SK-N-SH treated with all-trans-retinoic acid at 6 μM for 48 hours (cell line): ENCODE measurements around the gene CD19.
"Not testable (repeated sequence)": the region's sequence is repeated elsewhere in the genome, so short reads cannot be mapped to it uniquely, and the experiment has no call there.

Experiments
- ATAC-seq: fragments of 200-7000 bp; cut with Tn5 transposase; 3 replicates; pipeline ENCODE4 v1.9.1; 2020; ENCODE audit warnings: mild to moderate bottlenecking, moderate library complexity
- BACH2 ChIP-seq: fragments of 250-450 bp; sonication (Bioruptor Pico); IDR thresholded peaks from 2 replicates; pipeline ENCODE4 v1.9.0; 2021; ENCODE audit warnings: mild to moderate bottlenecking, borderline replicate concordance
- CREB5 ChIP-seq: fragments of 250-450 bp; sonication (Bioruptor Pico); IDR thresholded peaks from 2 replicates; pipeline ENCODE4 v1.5.1; 2020; ENCODE audit warnings: low read depth, mild to moderate bottlenecking, moderate library complexity
- CSDC2 ChIP-seq: fragments of 250-450 bp; sonication (Bioruptor Pico); IDR thresholded peaks from 2 replicates; pipeline ENCODE4 v1.5.0; 2020; ENCODE audit warnings: mild to moderate bottlenecking, moderate library complexity
- CSRNP3 ChIP-seq: fragments of 250-450 bp; sonication (Bioruptor Pico); IDR thresholded peaks from 2 replicates; pipeline ENCODE4 v1.5.1; 2021; ENCODE audit warnings: mild to moderate bottlenecking, moderate library complexity
- ESRRG ChIP-seq: fragments of 250-450 bp; sonication (Bioruptor Pico); IDR thresholded peaks from 2 replicates; pipeline ENCODE4 v1.6.1; 2021; ENCODE audit warnings: mild to moderate bottlenecking
- GLIS3 ChIP-seq: fragments of 250-450 bp; sonication (Bioruptor Pico); IDR thresholded peaks from 2 replicates; pipeline ENCODE4 v1.5.0; 2020; ENCODE audit warnings: mild to moderate bottlenecking, moderate library complexity
- ISL1 ChIP-seq: fragments of 250-450 bp; sonication (Bioruptor Pico); IDR thresholded peaks from 2 replicates; pipeline ENCODE4 v2.1.2; 2022; ENCODE audit warnings: mild to moderate bottlenecking, moderate library complexity
- OSR1 ChIP-seq: fragments of 250-450 bp; sonication (Bioruptor Pico); IDR thresholded peaks from 2 replicates; pipeline ENCODE4 v1.8.0; 2022; ENCODE audit warnings: moderate library complexity, mild to moderate bottlenecking, inconsistent platforms
- PPARA ChIP-seq: fragments of 250-450 bp; sonication (Bioruptor Pico); IDR thresholded peaks from 2 replicates; pipeline ENCODE4 v1.5.0; 2020; ENCODE audit warnings: mild to moderate bottlenecking, borderline replicate concordance
- RARB ChIP-seq: fragments of 250-450 bp; sonication (Bioruptor Pico); IDR thresholded peaks from 2 replicates; pipeline ENCODE4 v1.8.0; 2021; ENCODE audit warnings: mild to moderate bottlenecking, moderate library complexity
- SNAI2 ChIP-seq: fragments of 250-450 bp; sonication (Bioruptor Pico); IDR thresholded peaks from 2 replicates; pipeline ENCODE4 v1.5.0; 2020; ENCODE audit warnings: mild to moderate bottlenecking, moderate library complexity
- TCF4 ChIP-seq: fragments of 250-450 bp; sonication (Bioruptor Pico); IDR thresholded peaks from 2 replicates; pipeline ENCODE4 v1.8.0; 2021; ENCODE audit warnings: mild to moderate bottlenecking, moderate library complexity, borderline replicate concordance
- TOX ChIP-seq: fragments of 250-450 bp; sonication (Bioruptor Pico); IDR thresholded peaks from 2 replicates; pipeline ENCODE4 v1.8.0; 2021; ENCODE audit warnings: mild to moderate bottlenecking, moderate library complexity, borderline replicate concordance
- ZC3H10 ChIP-seq: fragments of 250-450 bp; sonication (Bioruptor Pico); IDR thresholded peaks from 2 replicates; pipeline ENCODE4 v1.5.1; 2021; ENCODE audit warnings: mild to moderate bottlenecking, moderate library complexity
- ZFP3 ChIP-seq: fragments of 250-450 bp; sonication (Bioruptor Pico); IDR thresholded peaks from 2 replicates; pipeline ENCODE4 v1.5.0; 2020; ENCODE audit warnings: mild to moderate bottlenecking, moderate library complexity
- ZFP30 ChIP-seq: fragments of 450-650 bp; formaldehyde crosslinking; IDR thresholded peaks from 2 replicates; pipeline ENCODE4 v1.5.0; 2022; ENCODE audit warnings: mild to moderate bottlenecking, moderate library complexity
- ZNF565 ChIP-seq: fragments of 450-650 bp; formaldehyde crosslinking; conservative IDR thresholded peaks from 2 replicates; pipeline ENCODE4 v1.5.0; 2020; ENCODE audit warnings: low read depth, mild to moderate bottlenecking, moderate library complexity
- ZNF8 ChIP-seq: fragments of 450-650 bp; formaldehyde crosslinking; IDR thresholded peaks from 2 replicates; pipeline ENCODE4 v1.5.0; 2020; ENCODE audit warnings: mild to moderate bottlenecking, moderate library complexity
- TF ChIP-seq, protein P1 (sequence below): fragments of 250-450 bp; sonication (Bioruptor Pico); IDR thresholded peaks from 2 replicates; pipeline ENCODE4 v1.5.0; 2020; ENCODE audit warnings: mild to moderate bottlenecking, moderate library complexity

CD19 gene

GRCh38 chr16:28967156-28967555, 35.4 kb downstream of the CD19 start:
- TF ChIP-seq CREB5 (CRISPR knock-in tag) (no peak), CSRNP3 (no peak), RARB (CRISPR knock-in tag) (no peak)
- ATAC-seq: no peak

GRCh38 chr16:28969696-28970095, 37.9 kb downstream of the CD19 start:
- ATAC-seq: not testable (repeated sequence)

GRCh38 chr16:28974007-28974436, 42.3 kb downstream of the CD19 start:
- peak; percentile 80 for ATAC-seq
- TF ChIP-seq ZFP3 (CRISPR knock-in tag) (no peak), TOX (CRISPR knock-in tag) (no peak)
- TF ChIP-seq, all 23 proteins: peak for 0

DNA sequence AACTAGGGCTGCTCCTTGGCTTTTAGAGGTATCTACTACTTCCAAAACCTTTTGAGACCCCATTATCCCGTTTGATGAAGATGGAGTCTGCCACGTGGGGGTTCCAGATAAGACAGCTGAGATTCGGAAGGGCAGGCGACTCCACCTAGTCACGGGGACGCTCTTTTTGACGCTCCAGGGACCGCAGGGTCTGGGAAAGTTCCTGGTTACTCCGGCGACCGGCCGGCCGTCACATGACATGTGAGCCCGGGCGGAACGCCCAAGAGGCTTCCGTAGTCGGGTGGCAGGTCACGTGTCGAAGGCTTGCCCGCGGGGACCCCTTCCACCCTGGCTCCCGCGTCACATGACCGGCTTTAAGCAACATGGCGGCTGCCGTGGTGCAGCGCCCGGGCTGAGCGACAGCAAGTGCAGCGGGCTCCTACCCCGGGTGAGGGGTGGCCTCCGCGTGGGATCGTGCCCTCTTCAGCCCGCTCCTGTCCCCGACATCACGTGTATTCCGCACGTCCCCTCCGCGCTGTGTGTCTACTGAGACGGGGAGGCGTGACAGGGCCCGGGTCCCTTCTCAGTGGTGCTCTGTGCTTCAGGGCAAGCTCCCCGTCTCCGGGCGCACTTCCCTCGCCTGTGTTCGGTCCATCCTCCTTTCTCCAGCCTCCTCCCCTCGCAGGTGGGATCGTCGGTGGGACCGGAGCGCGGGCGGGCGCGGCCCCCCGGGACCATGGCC, 42.8 kb downstream of the CD19 start, which contains the start of gene SPNS1:
Gene SPNS1, plus strand, starts transcription at position 342 of the 721 bp plus-strand sequence. Its CDS starts 374 bp downstream, at position 716.
- ATAC-seq: peak; percentile 93

GRCh38 chr16:28975158-28975599, 43.4 kb downstream of the CD19 start:
- ATAC-seq: peak; percentile 37
- TF ChIP-seq ISL1 (CRISPR knock-in tag) (no peak), BACH2 (CRISPR knock-in tag) (no peak), ZC3H10 (CRISPR knock-in tag) (no peak), ZNF565 (no peak), ZFP3 (CRISPR knock-in tag) (no peak), ESRRG (CRISPR knock-in tag) (no peak), GLIS3 (CRISPR knock-in tag) (no peak), TCF4 (CRISPR knock-in tag) (no peak), PPARA (no peak), CSDC2 (CRISPR knock-in tag) (no peak), ZFP30 (CRISPR knock-in tag) (no peak)
- TF ChIP-seq, protein P1, sequence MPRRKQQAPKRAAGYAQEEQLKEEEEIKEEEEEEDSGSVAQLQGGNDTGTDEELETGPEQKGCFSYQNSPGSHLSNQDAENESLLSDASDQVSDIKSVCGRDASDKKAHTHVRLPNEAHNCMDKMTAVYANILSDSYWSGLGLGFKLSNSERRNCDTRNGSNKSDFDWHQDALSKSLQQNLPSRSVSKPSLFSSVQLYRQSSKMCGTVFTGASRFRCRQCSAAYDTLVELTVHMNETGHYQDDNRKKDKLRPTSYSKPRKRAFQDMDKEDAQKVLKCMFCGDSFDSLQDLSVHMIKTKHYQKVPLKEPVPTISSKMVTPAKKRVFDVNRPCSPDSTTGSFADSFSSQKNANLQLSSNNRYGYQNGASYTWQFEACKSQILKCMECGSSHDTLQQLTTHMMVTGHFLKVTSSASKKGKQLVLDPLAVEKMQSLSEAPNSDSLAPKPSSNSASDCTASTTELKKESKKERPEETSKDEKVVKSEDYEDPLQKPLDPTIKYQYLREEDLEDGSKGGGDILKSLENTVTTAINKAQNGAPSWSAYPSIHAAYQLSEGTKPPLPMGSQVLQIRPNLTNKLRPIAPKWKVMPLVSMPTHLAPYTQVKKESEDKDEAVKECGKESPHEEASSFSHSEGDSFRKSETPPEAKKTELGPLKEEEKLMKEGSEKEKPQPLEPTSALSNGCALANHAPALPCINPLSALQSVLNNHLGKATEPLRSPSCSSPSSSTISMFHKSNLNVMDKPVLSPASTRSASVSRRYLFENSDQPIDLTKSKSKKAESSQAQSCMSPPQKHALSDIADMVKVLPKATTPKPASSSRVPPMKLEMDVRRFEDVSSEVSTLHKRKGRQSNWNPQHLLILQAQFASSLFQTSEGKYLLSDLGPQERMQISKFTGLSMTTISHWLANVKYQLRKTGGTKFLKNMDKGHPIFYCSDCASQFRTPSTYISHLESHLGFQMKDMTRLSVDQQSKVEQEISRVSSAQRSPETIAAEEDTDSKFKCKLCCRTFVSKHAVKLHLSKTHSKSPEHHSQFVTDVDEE (CRISPR knock-in tag): no peak

More for the DNA sequence above, 42.8 kb downstream of the CD19 start, which contains the start of gene SPNS1:
- TF ChIP-seq OSR1: no peak
- TF ChIP-seq ZNF8 (CRISPR knock-in tag): no peak
- TF ChIP-seq ESRRG (CRISPR knock-in tag): no peak
- no peak for TF ChIP-seq TOX (CRISPR knock-in tag)
- TF ChIP-seq ISL1 (CRISPR knock-in tag): no peak
- 0 out of 2 replicates have a peak, but pooled peaks have one; percentile 19 for TF ChIP-seq ZFP3 (CRISPR knock-in tag)
- TF ChIP-seq, protein P1 (CRISPR knock-in tag): peak; percentile 49; the same call in 1 of the 2 replicates
- TF ChIP-seq CSDC2 (CRISPR knock-in tag): no peak
- TF ChIP-seq SNAI2: no peak
- no peak for TF ChIP-seq ZC3H10 (CRISPR knock-in tag)
- TF ChIP-seq, all 23 proteins: peak for 2
